Measurements from ENCODE around the gene HTATSF1. TPM values are rescaled to one million over a fixed set of nuclear protein-coding genes. Genes with fewer than 3 reads are reported as not detected.

HTATSF1 gene
- total RNA-seq, 1 donor from 2014 or later, result 63.3 TPM

GRCh38 chrX:136495043-136495442 is 2.3 kb upstream of the HTATSF1 start:
- intact Hi-C loops (cut with micrococcal nuclease), result loop anchor here (5.0 kb wide), 3 partner anchors 282 to 557 kb away; partner anchors contain the start of gene SLC9A6

DNA sequence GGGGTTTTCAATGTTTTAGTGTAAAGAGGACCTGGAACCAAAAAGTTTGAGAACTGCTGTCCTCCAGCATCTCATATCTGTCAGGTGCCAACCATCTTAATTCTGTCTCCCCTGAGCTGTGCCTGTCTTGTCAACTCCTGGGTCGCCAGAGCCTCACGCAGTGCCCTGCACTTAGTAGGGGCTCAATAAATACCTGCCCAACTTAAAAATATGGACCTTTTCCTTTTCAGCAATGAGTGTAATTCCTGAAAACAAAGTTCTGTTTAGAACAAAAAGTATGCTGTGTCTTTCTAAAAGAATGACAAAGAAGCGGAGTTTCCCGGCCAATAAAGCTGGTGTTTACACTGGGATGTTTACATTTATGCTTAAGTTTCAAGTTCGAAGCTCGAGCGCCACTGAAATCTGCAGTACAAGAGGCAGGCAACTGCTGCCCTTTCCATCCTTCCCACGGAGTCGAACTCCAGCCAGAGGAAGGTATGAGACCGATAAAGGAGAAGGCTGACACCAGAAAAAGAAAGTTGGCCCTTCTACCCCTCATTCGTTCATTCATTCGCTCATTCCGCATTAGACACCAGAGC is 1.1 kb upstream of the HTATSF1 start:
- intact Hi-C loops (cut with micrococcal nuclease), result loop anchor here (2.0 to 5.0 kb wide), 5 partner anchors 157 to 973 kb away; partner anchors contain the start of gene SLC9A6

DNA sequence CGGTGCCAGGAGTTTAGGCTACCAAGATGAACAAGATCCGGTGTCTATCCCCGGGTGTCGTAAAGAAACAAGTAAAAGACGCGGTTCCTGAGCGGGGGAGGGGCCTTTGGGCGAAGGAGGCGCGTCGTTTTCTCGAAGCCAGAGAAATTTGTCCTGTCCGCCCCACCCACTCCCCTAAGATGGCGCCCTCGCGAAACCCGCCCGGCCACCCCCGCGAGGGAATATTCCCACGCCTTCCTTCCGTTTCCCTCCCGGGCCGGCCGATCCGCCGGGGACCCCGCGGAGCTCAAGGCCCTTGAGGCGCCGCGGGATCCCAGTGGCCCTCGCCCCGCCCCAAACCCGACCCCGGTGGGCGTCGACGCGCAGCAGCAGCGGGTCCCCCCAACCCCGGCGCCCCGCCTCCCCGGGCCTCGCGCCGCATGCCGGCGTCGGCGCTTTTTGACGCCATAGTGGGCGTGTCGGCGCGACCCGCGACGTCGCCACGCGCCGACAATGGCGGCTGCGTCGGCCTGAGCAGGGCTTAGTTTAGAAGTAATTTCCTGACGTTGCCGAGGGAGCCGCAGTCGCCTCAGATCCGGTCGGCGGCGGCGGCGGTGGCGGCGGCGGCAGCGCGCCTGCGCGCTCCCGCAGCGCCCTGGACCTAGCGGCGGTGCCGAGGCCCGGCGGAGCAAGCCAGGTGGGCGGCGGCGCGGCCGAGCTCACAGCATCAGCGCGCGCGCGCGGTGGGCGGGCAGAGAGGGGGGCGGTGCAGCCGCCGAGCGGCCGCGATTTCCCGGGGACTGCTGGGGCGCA is 432 bp upstream of the HTATSF1 start:
- intact Hi-C loops (cut with micrococcal nuclease), result loop anchor here (1.0 to 5.0 kb wide), 8 partner anchors 156 to 974 kb away; partner anchors contain the start of genes MAP7D3 and SLC9A6

DNA sequence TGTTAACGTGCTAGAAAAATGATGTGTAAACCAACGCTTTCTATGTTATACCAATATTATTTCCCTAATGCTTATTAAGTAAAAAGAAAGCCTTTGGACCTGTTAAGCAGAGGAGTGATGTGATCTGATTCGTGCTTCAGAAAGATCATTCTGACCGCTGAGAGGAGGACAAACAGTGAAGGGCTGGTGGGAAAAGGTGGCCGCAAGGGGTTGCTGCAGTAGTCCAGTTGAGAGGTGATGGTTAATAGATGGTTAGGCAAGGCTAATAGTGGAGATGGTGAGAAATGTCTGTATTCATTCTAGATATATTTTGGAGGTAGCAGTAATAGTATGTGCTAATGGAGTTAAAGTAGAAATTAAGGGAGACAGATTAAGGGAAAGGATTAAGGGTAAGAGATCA is 21.7 kb downstream of the HTATSF1 start:
- intact Hi-C loops (cut with micrococcal nuclease), result no loop called here

DNA sequence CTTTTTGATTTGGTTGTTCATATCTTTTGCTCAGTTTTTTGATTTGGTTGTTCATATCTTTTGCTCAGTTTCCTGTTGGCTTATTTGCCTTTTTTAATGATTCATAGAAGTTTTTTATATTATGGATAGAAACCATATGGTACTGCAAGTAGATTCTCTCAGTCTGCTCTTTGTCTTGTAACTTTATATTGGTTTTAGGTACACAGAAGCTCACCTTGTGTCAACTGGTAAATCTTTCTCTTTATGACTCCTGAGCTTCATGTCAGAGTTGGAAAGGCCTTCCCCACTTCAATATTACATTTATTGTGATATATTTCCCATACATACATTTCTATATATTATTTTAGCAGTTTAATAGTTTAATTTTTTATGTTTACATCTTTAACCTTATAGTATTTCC is 26.4 kb downstream of the HTATSF1 start:
- intact Hi-C loops (cut with micrococcal nuclease), result no loop called here

DNA sequence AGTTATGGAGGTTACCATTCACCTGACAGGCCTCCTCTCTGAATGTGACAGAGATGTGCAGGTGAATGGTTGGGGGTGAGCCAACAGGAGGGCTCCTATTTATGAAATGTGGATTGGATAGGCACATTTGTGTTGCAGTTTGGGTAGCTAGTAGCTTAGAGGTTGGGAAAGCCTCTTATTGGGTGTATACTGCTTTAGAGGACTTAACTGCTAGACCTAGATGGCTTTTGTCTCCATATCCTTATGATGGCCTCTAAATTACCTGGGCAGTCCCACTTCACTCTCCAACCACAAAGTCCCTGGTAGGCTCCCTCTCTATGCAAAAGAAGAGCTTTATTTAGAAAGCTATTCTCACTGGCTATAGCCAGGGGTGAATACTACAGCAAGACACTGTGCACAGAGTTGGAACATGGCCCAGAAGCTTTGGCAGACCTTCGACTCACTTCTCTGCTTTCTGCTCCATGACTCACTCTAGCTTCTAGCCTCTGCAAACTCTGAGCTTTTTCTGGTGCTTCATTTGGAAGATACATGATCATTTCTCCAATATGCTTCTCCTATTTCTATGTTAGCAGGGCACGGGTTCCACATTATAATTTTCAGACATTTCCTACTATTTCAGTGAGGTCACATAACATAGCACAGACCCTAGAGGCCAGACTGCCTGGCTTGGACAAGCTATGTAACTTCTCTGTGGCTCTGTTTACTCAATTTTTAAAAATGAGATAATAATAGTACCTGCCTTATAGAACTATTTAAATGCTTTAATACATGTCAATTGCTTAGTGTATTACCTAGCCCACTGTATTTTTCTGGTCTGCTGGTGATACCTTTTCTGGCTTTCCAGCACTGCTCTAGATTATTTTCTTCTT is 28.6 kb downstream of the HTATSF1 start:
- intact Hi-C loops (cut with micrococcal nuclease), result no loop called here

DNA sequence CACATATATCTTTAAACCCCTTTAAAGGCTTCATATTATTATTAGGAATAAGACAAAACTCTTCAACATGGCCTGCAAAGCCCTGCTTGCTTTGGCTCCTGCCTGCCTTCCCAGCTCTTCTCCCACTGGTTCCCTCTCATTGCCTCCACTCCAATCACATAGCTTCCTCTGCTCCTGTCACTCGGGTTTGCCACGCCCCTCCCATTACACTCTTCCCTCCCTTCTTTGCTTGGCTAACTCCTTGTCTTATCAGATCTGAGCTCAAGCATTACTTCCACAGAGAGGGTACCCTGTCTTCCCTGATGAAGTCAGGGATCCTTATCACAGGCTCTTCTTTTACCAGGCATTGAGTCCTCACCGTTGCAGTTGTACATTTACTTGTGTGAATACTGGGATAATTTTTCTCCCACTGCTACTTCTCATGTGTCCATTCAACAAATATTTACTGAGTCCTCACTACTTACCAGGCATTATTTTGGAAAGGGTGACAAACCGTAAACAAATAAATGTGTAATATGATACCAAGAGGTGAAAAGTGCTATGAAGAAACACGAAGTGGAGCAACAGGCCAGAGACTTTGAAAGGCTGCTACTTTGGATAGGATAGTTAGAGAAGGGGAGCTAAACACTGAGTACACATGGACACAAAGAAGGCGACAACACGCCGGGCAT is 31.4 kb downstream of the HTATSF1 start:
- intact Hi-C loops (cut with micrococcal nuclease), result no loop called here

DNA sequence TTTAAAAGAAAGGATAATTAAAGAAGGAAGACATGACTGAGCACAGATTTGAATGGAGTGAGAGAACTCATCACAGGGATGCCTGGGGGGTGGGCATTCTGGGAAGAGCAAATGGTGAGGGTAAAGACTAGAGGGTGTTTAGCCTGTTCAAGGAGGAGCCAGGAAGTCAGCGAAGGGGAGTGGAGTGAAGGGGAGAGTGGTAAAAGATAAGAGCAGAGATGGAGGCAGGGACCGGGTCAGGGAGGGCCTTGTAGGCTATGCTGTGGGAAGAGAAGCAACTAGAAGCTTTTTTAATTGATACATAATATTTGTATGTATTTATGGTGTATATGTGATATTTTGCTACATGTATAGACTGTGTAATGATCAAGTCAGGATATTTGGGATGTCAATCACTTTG is 32.4 kb downstream of the HTATSF1 start:
- intact Hi-C loops (cut with micrococcal nuclease), result no loop called here

- intact Hi-C loops (cut with micrococcal nuclease), result no loop called here
Measured at GRCh38 chrX:136531951-136532350, 34.6 kb downstream of the HTATSF1 start, which contains the start of gene VGLL1. VGLL1 (plus strand) TSS chrX:136532215; CDS start chrX:136536021, 3,806 bp downstream.

- intact Hi-C loops (cut with micrococcal nuclease), result no loop called here
Measured at GRCh38 chrX:136534131-136534530, 36.7 kb downstream of the HTATSF1 start.

DNA sequence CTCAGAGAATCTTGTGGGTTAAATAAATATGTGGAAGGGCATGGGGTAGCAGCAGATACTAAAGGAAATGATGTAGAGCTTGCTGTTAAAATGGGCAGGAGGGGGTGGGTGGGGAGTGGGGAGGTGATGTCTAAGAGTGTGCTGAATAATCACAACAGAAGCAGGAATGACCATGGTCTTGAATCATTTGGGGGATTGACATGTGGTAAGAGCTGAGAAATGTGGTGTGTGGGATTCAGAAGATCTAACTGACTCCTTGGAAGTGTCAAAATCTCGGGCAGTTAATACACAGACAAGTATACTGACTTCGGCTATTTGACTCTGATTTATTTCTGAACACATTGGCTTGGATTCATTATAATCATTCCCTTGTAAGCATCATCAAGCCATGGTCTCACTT is 41.4 kb downstream of the HTATSF1 start:
- intact Hi-C loops (cut with micrococcal nuclease), result no loop called here

GRCh38 chrX:136540226-136540625 is 42.8 kb downstream of the HTATSF1 start:
- intact Hi-C loops (cut with micrococcal nuclease), result no loop called here

DNA sequence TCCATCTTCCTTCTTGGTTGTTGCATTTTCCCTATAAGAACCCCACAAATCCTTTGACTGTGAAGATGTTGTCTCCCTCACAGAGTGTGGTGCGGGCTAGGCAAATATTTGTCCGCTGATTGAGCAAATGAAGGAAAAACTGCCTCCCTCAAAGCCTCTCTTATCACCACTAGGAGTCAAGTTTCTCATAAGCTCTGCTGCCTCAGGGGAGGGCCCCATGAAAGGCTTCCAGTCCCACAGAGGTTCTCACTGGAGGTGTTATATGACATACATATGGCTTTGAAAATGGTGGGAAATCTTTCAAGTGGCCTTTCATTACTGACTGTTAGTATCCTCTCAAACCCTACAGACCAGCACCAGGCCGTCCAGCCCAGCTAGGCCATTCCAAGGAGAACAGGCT is 43.9 kb downstream of the HTATSF1 start:
- intact Hi-C loops (cut with micrococcal nuclease), result no loop called here

DNA sequence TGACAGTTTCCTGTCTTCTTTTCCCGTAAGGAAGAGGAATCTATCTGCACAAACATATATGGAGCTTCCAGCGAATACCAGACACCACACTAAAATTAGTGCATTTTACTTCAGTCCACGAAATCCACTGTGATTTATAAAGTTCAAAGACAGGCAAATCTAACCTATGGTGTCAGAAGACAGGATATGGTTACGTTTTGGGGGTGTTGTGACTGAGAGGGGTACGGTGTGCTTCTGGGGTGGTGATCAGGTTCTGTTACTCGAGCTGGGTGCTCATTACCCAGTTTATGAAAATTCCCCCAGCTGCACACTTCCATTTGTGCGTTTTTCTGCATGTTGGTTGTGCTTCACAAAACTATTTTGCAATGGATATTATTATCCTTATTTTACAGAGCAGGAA is 44.9 kb downstream of the HTATSF1 start:
- intact Hi-C loops (cut with micrococcal nuclease), result no loop called here

DNA sequence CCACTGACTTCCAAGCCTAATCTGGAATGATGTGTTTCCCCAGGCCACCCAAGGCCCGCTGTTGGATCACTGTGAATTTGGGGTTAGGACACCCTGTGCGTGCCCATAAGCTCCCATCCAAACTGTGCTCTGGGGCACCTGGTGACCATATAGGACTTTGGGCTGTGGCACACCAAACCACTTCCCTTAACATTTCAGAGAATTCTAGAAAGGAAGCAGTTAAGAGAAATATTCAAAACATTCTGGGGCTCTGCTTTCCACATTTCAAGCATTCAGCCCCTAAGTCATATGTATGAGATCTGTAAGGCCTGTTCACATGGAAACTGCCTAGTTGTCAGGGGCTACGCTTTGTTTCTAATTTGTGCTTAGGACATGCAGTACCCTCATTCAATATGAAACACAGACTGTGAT is 49.0 kb downstream of the HTATSF1 start:
- intact Hi-C loops (cut with micrococcal nuclease), result no loop called here

DNA sequence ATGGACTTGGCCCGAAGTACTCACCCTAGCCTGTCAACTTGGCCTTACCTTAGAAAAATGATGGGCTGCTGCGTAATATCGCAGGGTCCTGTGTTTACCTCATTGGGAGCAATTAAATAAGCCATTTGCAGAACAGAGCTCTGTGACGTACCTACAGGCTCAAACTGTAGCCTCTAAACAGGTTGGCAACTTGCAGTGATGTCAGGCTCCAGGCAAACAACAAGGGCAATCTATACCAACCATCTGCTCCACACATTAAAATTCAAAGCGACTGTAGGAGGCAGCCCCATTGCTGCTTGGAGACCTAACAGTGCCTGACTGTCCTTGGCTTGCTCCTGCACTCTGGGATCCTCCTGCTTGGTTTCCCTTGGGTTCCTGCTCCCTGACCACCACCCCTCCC is 51.8 kb downstream of the HTATSF1 start:
- intact Hi-C loops (cut with micrococcal nuclease), result no loop called here

GRCh38 chrX:136551410-136551809 is 54.0 kb downstream of the HTATSF1 start:
- intact Hi-C loops (cut with micrococcal nuclease), result no loop called here

DNA sequence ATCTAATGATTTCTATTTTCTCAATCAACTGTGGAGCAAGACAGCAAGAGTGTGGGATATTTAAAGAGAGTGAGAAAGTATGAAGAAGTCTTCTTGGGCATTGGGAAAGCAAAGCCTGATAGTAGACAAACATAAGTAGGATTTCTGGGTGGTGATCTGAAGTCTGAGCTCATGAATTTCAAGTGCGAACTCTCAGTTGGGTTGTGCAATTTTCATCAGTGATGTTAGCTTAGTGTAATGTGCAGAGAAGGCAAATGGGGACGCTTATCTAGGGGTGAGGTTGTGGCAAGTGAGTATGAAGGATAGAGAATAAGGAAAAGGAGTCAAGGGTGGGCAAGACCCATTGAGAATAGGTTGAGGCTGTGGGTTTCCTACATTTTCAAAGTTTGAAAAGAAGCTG is 58.3 kb downstream of the HTATSF1 start:
- intact Hi-C loops (cut with micrococcal nuclease), result no loop called here
